ENCODE measurements around the gene CNOT3.

DNA sequence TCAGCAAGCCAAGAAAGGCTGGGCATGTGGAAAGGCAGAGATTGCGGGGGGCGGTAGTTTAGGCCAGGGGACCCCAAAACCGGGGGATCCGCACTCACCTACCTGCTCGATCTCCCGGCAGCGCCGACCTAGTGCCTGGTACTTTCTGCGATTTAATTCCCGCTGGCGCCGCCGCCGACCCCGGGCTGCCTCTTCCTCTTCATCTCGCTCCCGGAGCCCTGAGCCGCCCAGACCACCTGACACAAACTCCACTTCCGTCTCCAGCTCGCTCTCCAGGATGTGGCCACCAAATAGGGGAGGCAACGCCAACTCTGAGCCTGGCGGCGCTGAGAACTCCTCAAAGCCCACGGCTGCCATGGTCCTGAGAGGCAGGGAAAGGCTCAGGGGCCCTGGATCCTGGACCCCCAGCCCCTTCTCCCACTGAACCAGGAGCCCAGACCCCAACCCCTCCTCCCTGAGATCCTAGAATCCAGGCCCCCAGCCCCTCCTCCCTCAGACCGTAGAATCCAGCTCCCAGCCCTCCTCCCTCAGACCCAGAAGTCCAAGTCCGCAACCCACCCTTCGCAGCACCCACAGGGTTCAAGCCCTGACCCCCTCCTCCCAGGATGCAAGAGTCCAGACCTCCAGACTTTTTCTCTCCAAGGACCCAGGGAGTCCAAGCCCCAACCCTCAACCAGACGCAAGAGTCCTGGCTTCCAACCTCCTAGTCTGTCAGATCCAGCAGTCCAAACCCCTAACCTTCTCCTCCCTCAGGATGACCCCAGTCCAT lies 23.0 kb upstream of the CNOT3 start:
- TF ChIP-seq, protein P1, sequence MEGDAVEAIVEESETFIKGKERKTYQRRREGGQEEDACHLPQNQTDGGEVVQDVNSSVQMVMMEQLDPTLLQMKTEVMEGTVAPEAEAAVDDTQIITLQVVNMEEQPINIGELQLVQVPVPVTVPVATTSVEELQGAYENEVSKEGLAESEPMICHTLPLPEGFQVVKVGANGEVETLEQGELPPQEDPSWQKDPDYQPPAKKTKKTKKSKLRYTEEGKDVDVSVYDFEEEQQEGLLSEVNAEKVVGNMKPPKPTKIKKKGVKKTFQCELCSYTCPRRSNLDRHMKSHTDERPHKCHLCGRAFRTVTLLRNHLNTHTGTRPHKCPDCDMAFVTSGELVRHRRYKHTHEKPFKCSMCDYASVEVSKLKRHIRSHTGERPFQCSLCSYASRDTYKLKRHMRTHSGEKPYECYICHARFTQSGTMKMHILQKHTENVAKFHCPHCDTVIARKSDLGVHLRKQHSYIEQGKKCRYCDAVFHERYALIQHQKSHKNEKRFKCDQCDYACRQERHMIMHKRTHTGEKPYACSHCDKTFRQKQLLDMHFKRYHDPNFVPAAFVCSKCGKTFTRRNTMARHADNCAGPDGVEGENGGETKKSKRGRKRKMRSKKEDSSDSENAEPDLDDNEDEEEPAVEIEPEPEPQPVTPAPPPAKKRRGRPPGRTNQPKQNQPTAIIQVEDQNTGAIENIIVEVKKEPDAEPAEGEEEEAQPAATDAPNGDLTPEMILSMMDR (IDR thresholded peaks at IDR 0.05) = no peak
- TF ChIP-seq POLR2A (IDR thresholded peaks at IDR 0.05) = no peak
